Measurements from ENCODE around the gene OR10H4. TPM values are rescaled to one million over a fixed set of nuclear protein-coding genes. Genes with fewer than 3 reads are reported as not detected.

OR10H4 gene
- total RNA-seq, 1 experiment from 2014 or later = not detected

DNA sequence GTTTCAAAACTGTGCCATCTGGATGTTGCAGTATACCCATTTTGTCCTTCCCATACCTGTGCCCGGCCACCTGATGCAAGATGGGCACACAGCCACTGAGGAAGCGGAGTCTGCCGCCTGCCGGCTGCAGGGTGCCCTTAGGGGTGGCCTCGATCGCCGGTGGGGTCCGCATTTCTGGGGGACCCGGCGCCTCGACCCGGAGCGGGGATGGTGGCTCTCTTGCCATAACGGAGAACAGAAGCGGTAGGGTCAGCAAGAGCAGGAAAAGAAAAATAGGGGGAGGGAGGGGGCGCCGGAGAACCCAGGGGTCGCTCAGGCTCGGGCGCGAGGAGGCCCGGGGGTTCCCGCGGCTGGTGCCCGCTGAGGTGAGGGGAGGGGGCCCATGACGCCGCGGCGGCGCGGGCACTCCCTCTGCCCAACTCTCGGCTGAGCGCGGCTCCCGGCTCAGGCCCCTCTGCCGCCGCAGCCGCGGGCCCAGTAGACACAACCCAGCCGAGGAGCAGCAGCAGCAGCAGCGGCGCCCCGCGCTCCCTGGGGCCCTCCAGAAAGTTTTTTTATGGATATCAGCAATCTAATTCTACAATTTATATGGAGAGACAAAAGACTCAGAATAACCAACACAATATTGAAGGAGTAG, 37.1 kb upstream of the OR10H4 start:
- Mint-ChIP-seq H3K4me1 (peaks cover 3% of the 10 kb centered on the region; the same call in 1 of the 2 replicates), H3K27me3 (ENCODE audit: low read depth) (peaks cover 54% of the 10 kb centered on the region), H3K4me3 (peak overlapping the region; percentile 69), H3K9me3 (peaks cover 41% of the 10 kb centered on the region), H3K36me3 (peaks cover 19% of the 10 kb centered on the region), H3K27ac (no peak overlapping the region)
- TF ChIP-seq, protein P1, sequence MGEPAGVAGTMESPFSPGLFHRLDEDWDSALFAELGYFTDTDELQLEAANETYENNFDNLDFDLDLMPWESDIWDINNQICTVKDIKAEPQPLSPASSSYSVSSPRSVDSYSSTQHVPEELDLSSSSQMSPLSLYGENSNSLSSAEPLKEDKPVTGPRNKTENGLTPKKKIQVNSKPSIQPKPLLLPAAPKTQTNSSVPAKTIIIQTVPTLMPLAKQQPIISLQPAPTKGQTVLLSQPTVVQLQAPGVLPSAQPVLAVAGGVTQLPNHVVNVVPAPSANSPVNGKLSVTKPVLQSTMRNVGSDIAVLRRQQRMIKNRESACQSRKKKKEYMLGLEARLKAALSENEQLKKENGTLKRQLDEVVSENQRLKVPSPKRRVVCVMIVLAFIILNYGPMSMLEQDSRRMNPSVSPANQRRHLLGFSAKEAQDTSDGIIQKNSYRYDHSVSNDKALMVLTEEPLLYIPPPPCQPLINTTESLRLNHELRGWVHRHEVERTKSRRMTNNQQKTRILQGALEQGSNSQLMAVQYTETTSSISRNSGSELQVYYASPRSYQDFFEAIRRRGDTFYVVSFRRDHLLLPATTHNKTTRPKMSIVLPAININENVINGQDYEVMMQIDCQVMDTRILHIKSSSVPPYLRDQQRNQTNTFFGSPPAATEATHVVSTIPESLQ (CRISPR knock-in tag; IDR thresholded peaks at IDR 0.05) = no peak
- TF ChIP-seq SMAD4 (CRISPR knock-in tag; IDR thresholded peaks at IDR 0.05) (no peak), ZBTB43 (CRISPR knock-in tag; IDR thresholded peaks at IDR 0.05) (no peak), ATF2 (CRISPR knock-in tag; IDR thresholded peaks at IDR 0.05; ENCODE audit: borderline replicate concordance, low read depth) (no peak)
- POLR2A ChIA-PET = no interaction called here
- CTCF ChIA-PET = interaction anchor here (1.5 kb wide), 1 partner anchor 75 kb away, joined by 4 read pairs; no protein-coding TSS in a partner anchor
- peak; percentile 57 for ATAC-seq
- DNase-seq (ENCODE audit: low spot score) = peak; percentile 38

DNA sequence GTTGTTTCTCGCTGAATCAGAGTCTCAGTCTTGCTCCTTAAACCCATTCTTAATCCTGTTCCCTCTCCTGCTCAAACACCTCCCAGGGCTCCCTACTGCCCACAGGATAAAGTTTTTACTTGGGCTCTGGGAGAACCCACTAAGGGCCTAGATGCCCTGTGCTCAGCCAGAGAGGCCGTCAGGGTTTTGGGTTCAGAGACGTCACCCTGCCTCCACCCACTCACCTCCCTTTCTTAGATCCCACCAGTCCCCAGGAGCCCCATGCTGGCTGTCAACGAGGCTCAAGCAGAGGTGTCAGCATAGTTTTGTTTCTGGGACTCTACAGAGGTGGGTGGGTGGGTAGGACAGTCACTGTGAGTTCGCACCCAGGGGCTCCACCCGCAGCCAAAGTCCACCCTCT, 35.4 kb upstream of the OR10H4 start:
- H3K36me3 Mint-ChIP-seq = peaks cover 27% of the 10 kb centered on the region
- DNase-seq (ENCODE audit: low spot score) (no peak), ATAC-seq (no peak)
- POLR2A ChIA-PET = no interaction called here
- CTCF ChIA-PET = no interaction called here
- peaks cover 3% of the 10 kb centered on the region; the same call in 1 of the 2 replicates for H3K4me1 Mint-ChIP-seq
- peaks cover 54% of the 10 kb centered on the region for H3K27me3 Mint-ChIP-seq (ENCODE audit: low read depth)
- H3K9me3 Mint-ChIP-seq = peaks cover 47% of the 10 kb centered on the region
- no peak overlapping the region for H3K4me3 Mint-ChIP-seq
- H3K27ac Mint-ChIP-seq = no peak overlapping the region
- TF ChIP-seq SOX15 (CRISPR knock-in tag; IDR thresholded peaks at IDR 0.05) (no peak), IRF1 (CRISPR knock-in tag; IDR thresholded peaks at IDR 0.05) (no peak), EMX1 (CRISPR knock-in tag; IDR thresholded peaks at IDR 0.05) (no peak), TEAD4 (CRISPR knock-in tag; IDR thresholded peaks at IDR 0.05) (no peak), RELA (CRISPR knock-in tag; IDR thresholded peaks at IDR 0.05; ENCODE audit: borderline replicate concordance) (no peak)

DNA sequence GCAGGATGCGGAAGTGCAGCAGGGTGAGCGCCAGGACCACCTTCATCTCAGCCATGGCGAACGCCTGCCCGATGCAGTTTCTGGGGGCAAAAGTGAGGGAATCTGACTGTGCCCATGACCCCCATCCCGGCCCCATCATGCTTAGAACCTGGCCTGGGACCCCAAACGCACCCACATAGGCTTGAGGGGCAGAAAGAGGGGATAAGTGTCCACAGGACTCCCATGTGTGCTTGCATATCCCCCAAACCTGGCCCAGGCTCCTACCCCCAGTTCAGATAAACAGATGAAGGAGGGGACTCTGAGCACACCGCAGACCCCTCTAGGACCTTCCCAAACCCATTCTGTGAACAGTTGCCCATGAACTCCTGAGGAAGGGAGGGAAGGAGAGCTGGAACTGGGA, 35.0 kb upstream of the OR10H4 start:
- CTCF ChIA-PET = no interaction called here
- TF ChIP-seq ZNF416 (CRISPR knock-in tag; IDR thresholded peaks at IDR 0.05) (no peak), SP1 (CRISPR knock-in tag; conservative IDR thresholded peaks at IDR 0.05) (no peak), CREM (CRISPR knock-in tag; IDR thresholded peaks at IDR 0.05) (no peak), TEAD4 (CRISPR knock-in tag; IDR thresholded peaks at IDR 0.05) (no peak), NR2C2 (CRISPR knock-in tag; IDR thresholded peaks at IDR 0.05) (no peak), FOXK1 (CRISPR knock-in tag; IDR thresholded peaks at IDR 0.05) (no peak), PREB (CRISPR knock-in tag; IDR thresholded peaks at IDR 0.05; ENCODE audit: borderline replicate concordance) (no peak), MAX (CRISPR knock-in tag; IDR thresholded peaks at IDR 0.05) (no peak), CBFB (CRISPR knock-in tag; IDR thresholded peaks at IDR 0.05; ENCODE audit: low read depth) (no peak), ZNF423 (CRISPR knock-in tag; IDR thresholded peaks at IDR 0.05) (no peak), JUN (CRISPR knock-in tag; IDR thresholded peaks at IDR 0.05) (no peak), MXD4 (CRISPR knock-in tag; IDR thresholded peaks at IDR 0.05; ENCODE audit: borderline replicate concordance) (no peak)
- TF ChIP-seq, protein P2, sequence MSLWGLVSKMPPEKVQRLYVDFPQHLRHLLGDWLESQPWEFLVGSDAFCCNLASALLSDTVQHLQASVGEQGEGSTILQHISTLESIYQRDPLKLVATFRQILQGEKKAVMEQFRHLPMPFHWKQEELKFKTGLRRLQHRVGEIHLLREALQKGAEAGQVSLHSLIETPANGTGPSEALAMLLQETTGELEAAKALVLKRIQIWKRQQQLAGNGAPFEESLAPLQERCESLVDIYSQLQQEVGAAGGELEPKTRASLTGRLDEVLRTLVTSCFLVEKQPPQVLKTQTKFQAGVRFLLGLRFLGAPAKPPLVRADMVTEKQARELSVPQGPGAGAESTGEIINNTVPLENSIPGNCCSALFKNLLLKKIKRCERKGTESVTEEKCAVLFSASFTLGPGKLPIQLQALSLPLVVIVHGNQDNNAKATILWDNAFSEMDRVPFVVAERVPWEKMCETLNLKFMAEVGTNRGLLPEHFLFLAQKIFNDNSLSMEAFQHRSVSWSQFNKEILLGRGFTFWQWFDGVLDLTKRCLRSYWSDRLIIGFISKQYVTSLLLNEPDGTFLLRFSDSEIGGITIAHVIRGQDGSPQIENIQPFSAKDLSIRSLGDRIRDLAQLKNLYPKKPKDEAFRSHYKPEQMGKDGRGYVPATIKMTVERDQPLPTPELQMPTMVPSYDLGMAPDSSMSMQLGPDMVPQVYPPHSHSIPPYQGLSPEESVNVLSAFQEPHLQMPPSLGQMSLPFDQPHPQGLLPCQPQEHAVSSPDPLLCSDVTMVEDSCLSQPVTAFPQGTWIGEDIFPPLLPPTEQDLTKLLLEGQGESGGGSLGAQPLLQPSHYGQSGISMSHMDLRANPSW (CRISPR knock-in tag; conservative IDR thresholded peaks at IDR 0.05; ENCODE audit: low read depth) = no peak

More for the DNA sequence above, 35.0 kb upstream of the OR10H4 start:
- DNase-seq (ENCODE audit: low spot score) (no peak), ATAC-seq (no peak)
- POLR2A ChIA-PET = no interaction called here
- H3K4me1 Mint-ChIP-seq = peaks cover 3% of the 10 kb centered on the region; the same call in 1 of the 2 replicates
- H3K36me3 Mint-ChIP-seq = peaks cover 30% of the 10 kb centered on the region
- no peak overlapping the region for H3K27ac Mint-ChIP-seq
- H3K9me3 Mint-ChIP-seq = peaks cover 51% of the 10 kb centered on the region
- peaks cover 54% of the 10 kb centered on the region for H3K27me3 Mint-ChIP-seq (ENCODE audit: low read depth)
- no peak overlapping the region for H3K4me3 Mint-ChIP-seq
